Skeletal muscle satellite cell (primary cell): ENCODE measurements around the gene STYXL1. TPM values are rescaled to one million over a fixed set of nuclear protein-coding genes. Genes with fewer than 3 reads are reported as not detected.

ENCODE experiments used
- H3K27me3 ChIP-seq: 2 replicates; pipeline ENCODE4 v1.7.0; 2013; ENCODE audit warnings: low read length; ENCODE audit not compliant: control insufficient read depth, insufficient read depth
- H3K36me3 ChIP-seq: 2 replicates; pipeline ENCODE4 v1.7.0; 2013; ENCODE audit warnings: mild to moderate bottlenecking, control low read depth, low read length; ENCODE audit not compliant: insufficient read depth
- H3K4me1 ChIP-seq: 2 replicates; pipeline ENCODE4 v1.7.0; 2013; ENCODE audit warnings: low read length; ENCODE audit not compliant: control insufficient read depth, insufficient read depth
- H3K4me2 ChIP-seq: 2 replicates; pipeline ENCODE4 v1.7.0; 2013; ENCODE audit warnings: mild to moderate bottlenecking, low read length
- H3K4me3 ChIP-seq: 2 replicates; pipeline ENCODE4 v1.7.0; 2013; ENCODE audit warnings: low read length
- H3K9ac ChIP-seq: 2 replicates; pipeline ENCODE4 v1.7.0; 2013; ENCODE audit warnings: mild to moderate bottlenecking, low read depth, low read length, moderate library complexity
- H3K9me3 ChIP-seq: replicated peaks from 2 replicates; pipeline ENCODE4 v1.7.0; 2013; ENCODE audit warnings: mild to moderate bottlenecking, control low read depth, low read length
- small RNA-seq: library from RNA; depleted of rRNA; stranded (forward); fragments of <200 nt; gene quantifications from one replicate; pipeline ENCODE3, GENCODE V24; 2012

STYXL1 gene

GRCh38 chr7:75957021-75957736 lies 90.6 kb downstream of the STYXL1 start:
- Histone ChIP-seq H3K9me3 (no peaks in the 10 kb centered on the region), H3K4me3 (no peak overlapping the region), H3K4me1 (peaks cover 2% of the 10 kb centered on the region), H3K9ac (no peak overlapping the region), H3K36me3 (peaks cover 24% of the 10 kb centered on the region), H3K27me3 (no peaks in the 10 kb centered on the region), H3K4me2 (no peak overlapping the region)

DNA sequence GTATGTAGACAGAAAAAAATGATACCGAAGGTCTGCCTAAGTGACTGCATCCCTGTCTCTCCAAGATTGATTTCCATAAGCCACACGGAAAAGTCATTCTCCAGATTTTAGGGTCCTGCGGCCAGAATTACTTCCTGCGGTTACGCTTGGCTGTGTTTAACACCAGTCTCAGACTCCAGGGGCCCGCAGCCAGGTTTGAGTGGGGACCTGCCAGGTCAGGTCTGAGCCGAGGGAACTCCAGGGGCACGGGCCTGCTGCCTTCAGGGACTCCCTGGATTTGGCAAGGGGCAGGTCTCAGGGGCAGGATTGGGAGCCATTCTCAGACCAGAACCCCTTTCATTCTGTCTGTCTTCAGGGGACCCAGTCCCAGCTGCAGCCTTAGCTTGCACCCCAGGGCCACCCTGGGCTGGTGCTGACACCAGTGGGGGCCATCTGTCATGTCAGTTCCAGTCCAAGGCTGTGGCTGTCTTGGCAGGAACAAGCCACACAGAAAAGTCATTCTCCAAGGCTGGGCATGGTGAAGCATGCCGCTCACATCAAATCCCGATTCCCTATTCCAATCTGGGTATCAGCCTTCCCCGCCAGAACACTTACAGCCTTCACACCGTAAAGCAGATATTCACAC lies 92.4 kb downstream of the STYXL1 start:
- no peak overlapping the region for H3K4me3 ChIP-seq
- H3K9me3 ChIP-seq, result no peaks in the 10 kb centered on the region
- no peaks in the 10 kb centered on the region for H3K4me1 ChIP-seq
- H3K9ac ChIP-seq, result no peak overlapping the region
- H3K4me2 ChIP-seq, result no peak overlapping the region
- peaks cover 24% of the 10 kb centered on the region for H3K36me3 ChIP-seq
- no peaks in the 10 kb centered on the region for H3K27me3 ChIP-seq

- Histone ChIP-seq H3K4me3 (no peak overlapping the region), H3K4me1 (no peaks in the 10 kb centered on the region), H3K36me3 (peaks cover 24% of the 10 kb centered on the region), H3K27me3 (no peaks in the 10 kb centered on the region), H3K9me3 (no peaks in the 10 kb centered on the region), H3K4me2 (no peak overlapping the region), H3K9ac (no peak overlapping the region)
Observed at GRCh38 chr7:75953931-75954330, 93.9 kb downstream of the STYXL1 start.

GRCh38 chr7:75953431-75953830 lies 94.4 kb downstream of the STYXL1 start:
- Histone ChIP-seq H3K9ac (no peak overlapping the region), H3K4me2 (no peak overlapping the region), H3K27me3 (no peaks in the 10 kb centered on the region), H3K9me3 (no peaks in the 10 kb centered on the region), H3K4me3 (no peak overlapping the region), H3K36me3 (peaks cover 24% of the 10 kb centered on the region), H3K4me1 (no peaks in the 10 kb centered on the region)

GRCh38 chr7:75951506-75951905 lies 96.3 kb downstream of the STYXL1 start:
- Histone ChIP-seq H3K4me3 (no peak overlapping the region), H3K4me2 (no peak overlapping the region), H3K36me3 (peaks cover 20% of the 10 kb centered on the region), H3K27me3 (no peaks in the 10 kb centered on the region), H3K9ac (no peak overlapping the region), H3K4me1 (no peaks in the 10 kb centered on the region), H3K9me3 (no peaks in the 10 kb centered on the region)

DNA sequence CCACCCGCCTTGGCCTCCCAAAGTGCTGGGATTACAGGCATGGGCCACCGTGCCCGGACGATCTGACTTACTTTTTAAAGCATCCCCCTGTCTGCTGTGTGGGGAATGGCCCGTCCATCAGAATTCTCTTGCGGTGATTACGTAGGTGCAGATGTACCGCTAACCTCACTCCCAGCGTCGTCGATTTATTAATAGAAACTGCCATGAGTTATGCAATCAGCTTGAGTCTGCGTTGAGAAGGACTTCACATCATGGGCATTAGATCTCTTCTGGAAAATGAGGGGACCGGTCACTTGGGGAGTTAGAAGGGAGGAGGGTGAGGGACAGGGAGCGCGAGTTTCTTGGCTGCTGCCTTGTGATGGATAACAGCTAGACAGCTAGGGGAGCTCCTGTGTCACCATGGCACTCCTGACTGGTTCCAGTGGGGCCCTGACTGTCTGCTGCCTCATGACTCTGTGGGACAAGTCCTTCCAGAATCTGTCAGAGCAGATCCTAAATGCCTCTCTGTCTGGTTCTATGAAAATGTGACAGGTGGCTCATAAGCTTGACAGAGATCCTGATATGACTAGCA lies 97.6 kb downstream of the STYXL1 start:
- Histone ChIP-seq H3K9me3 (no peaks in the 10 kb centered on the region), H3K4me2 (no peak overlapping the region), H3K36me3 (peaks cover 13% of the 10 kb centered on the region), H3K9ac (no peak overlapping the region), H3K4me3 (no peak overlapping the region), H3K27me3 (no peaks in the 10 kb centered on the region), H3K4me1 (peaks cover 8% of the 10 kb centered on the region)

DNA sequence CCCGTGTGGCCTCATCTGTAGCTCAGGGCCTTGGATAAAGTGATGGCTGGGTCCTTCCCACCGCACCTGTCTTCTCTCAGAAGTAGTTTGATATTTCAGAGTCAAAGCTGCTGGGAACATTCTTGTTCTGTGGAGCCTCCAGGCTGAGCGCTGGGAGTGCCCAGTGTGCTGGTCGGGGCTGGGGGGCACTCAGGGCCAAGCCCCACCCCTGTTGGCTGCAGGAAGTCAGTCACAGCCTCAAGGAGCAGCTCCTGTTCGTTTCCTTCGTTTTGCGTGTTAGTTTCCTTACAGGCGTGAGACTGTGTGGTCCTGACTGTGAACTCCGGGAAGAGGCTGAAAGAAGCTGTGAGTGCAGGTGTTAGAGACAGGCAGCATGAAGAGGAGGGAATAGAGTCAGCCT lies 99.6 kb downstream of the STYXL1 start:
- no peaks in the 10 kb centered on the region for H3K27me3 ChIP-seq
- no peak overlapping the region for H3K4me2 ChIP-seq
- H3K36me3 ChIP-seq, result peaks cover 3% of the 10 kb centered on the region
- H3K9me3 ChIP-seq, result no peaks in the 10 kb centered on the region
- H3K4me3 ChIP-seq, result no peak overlapping the region
- H3K4me1 ChIP-seq, result peaks cover 25% of the 10 kb centered on the region
- H3K9ac ChIP-seq, result no peak overlapping the region

Small RNA genes lying within 50 kb of the gene (small RNA-seq; reads per million reads assigned to genes)
- gene RNU6-863P, result not detected
